ENCODE data around the gene METTL9.
"Not testable (repeated sequence)": the region's sequence is repeated elsewhere in the genome, so short reads cannot be mapped to it uniquely, and the experiment has no call there.

DNA sequence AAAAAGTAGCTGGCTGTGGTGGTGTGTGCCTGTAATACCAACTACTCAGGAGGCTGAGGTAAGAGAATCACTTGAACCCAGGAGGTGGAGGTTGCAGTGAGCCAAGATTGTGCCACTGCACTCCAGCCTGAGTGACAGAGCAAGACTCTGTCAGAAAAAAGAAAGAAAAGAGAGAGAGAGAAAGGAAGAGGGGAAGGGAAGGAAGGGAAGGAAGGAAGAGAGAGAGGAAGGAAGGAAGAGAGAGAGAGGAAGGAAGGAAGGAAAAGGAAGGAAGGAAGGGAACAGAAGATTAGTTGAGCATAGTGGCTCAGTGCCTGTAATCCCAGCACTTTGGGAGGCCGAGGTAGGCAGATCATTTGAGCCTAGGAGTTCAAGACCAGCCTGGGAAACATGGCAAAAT is 35.0 kb upstream of the METTL9 start:
- TF ChIP-seq, protein P1, sequence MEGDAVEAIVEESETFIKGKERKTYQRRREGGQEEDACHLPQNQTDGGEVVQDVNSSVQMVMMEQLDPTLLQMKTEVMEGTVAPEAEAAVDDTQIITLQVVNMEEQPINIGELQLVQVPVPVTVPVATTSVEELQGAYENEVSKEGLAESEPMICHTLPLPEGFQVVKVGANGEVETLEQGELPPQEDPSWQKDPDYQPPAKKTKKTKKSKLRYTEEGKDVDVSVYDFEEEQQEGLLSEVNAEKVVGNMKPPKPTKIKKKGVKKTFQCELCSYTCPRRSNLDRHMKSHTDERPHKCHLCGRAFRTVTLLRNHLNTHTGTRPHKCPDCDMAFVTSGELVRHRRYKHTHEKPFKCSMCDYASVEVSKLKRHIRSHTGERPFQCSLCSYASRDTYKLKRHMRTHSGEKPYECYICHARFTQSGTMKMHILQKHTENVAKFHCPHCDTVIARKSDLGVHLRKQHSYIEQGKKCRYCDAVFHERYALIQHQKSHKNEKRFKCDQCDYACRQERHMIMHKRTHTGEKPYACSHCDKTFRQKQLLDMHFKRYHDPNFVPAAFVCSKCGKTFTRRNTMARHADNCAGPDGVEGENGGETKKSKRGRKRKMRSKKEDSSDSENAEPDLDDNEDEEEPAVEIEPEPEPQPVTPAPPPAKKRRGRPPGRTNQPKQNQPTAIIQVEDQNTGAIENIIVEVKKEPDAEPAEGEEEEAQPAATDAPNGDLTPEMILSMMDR (IDR thresholded peaks at IDR 0.05): not testable (repeated sequence)
- TF ChIP-seq POLR2A (IDR thresholded peaks at IDR 0.05): not testable (repeated sequence)
